ENCODE results near the gene C10orf105. TPM values are rescaled to one million over a fixed set of nuclear protein-coding genes. Genes with fewer than 3 reads are reported as not detected.

C10orf105 gene
- polyA plus RNA-seq, 1 donor (not counting 4 experiments of a cell fraction or from before 2014, with no cell fraction given), result not detected

- H3K4me2 ChIP-seq (ENCODE audit: control insufficient read depth, extremely low read depth, insufficient read depth, low read depth, low read length), result peak overlapping the region; percentile 72
- FAIRE-seq (peak; percentile 70), DNase-seq (ENCODE audit: low read depth, low spot score) (no peak)
- H3K9ac ChIP-seq (ENCODE audit: control insufficient read depth, extremely low read depth, insufficient read depth, low read length), result peak overlapping the region; percentile 30
- no peaks in the 10 kb centered on the region for H3K79me2 ChIP-seq (ENCODE audit: control insufficient read depth, insufficient read depth, low read length)
- H4K20me1 ChIP-seq (ENCODE audit: control insufficient read depth, extremely low read depth, insufficient read depth, low read length), result no peaks in the 10 kb centered on the region
- TF ChIP-seq EZH2 (IDR thresholded peaks at IDR 0.05; ENCODE audit: low read length), result no peak
- TF ChIP-seq CTCF (optimal IDR thresholded peaks at IDR 0.05 in 1 of 3, IDR thresholded peaks at IDR 0.05 in 1 of 3, conservative IDR thresholded peaks at IDR 0.05 in 1 of 3; ENCODE audit: extremely low read depth in 1 of 3, insufficient read depth in 2 of 3, low read length in 3 of 3), result no peak
- peak overlapping the region in 1 of 3 experiments; percentile 15 for H3K4me3 ChIP-seq (ENCODE audit: control insufficient read depth in 2 of 3, extremely low read depth in 1 of 3, insufficient read depth in 2 of 3, low read depth in 1 of 3, low read length in 3 of 3)
- H2AFZ ChIP-seq (ENCODE audit: control insufficient read depth, low read length), result no peak overlapping the region
- peaks cover 35% of the 10 kb centered on the region for H3K4me1 ChIP-seq (ENCODE audit: control insufficient read depth, extremely low read depth, insufficient read depth, low read length)
- dilution Hi-C loops (cut with MboI; ENCODE audit: extremely low pct_ligation_motif_present, low sequenced_read_pairs), result no loop called here
- no peaks in the 10 kb centered on the region for H3K9me1 ChIP-seq (ENCODE audit: control insufficient read depth, extremely low read depth, insufficient read depth, low read length)
- H3K9me3 ChIP-seq (ENCODE audit: control insufficient read depth, low read depth, low read length), result no peaks in the 10 kb centered on the region
- no peaks in the 10 kb centered on the region for H3K36me3 ChIP-seq (ENCODE audit: control insufficient read depth in 2 of 2, extremely low read depth in 1 of 2, insufficient read depth in 2 of 2, low read length in 2 of 2)
- peak overlapping the region; percentile 66 for H3K27ac ChIP-seq (ENCODE audit: control insufficient read depth, insufficient read depth, low read length)
- H3K27me3 ChIP-seq (ENCODE audit: control insufficient read depth, extremely low read depth, insufficient read depth, low read length), result no peaks in the 10 kb centered on the region
These were observed 47.3 kb upstream of the C10orf105 start for GRCh38 chr10:71766717-71767419.

- H3K36me3 ChIP-seq (ENCODE audit: control insufficient read depth in 2 of 2, extremely low read depth in 1 of 2, insufficient read depth in 2 of 2, low read length in 2 of 2), result peaks cover 0 to 5% of the 10 kb centered on the region in 2 experiments
- H2AFZ ChIP-seq (ENCODE audit: control insufficient read depth, low read length), result no peak overlapping the region
- H3K9me3 ChIP-seq (ENCODE audit: control insufficient read depth, low read depth, low read length), result no peaks in the 10 kb centered on the region
- dilution Hi-C loops (cut with MboI; ENCODE audit: extremely low pct_ligation_motif_present, low sequenced_read_pairs), result no loop called here
- TF ChIP-seq CTCF (optimal IDR thresholded peaks at IDR 0.05 in 1 of 3, IDR thresholded peaks at IDR 0.05 in 1 of 3, conservative IDR thresholded peaks at IDR 0.05 in 1 of 3; ENCODE audit: extremely low read depth in 1 of 3, insufficient read depth in 2 of 3, low read length in 3 of 3) (no peak), EZH2 (IDR thresholded peaks at IDR 0.05; ENCODE audit: low read length) (no peak)
- no peaks in the 10 kb centered on the region for H3K79me2 ChIP-seq (ENCODE audit: control insufficient read depth, insufficient read depth, low read length)
- no peaks in the 10 kb centered on the region for H3K27me3 ChIP-seq (ENCODE audit: control insufficient read depth, extremely low read depth, insufficient read depth, low read length)
- H3K9ac ChIP-seq (ENCODE audit: control insufficient read depth, extremely low read depth, insufficient read depth, low read length), result no peak overlapping the region
- DNase-seq (ENCODE audit: low read depth, low spot score), result no peak
- no peak for FAIRE-seq
- peak overlapping the region; percentile 72 for H3K4me2 ChIP-seq (ENCODE audit: control insufficient read depth, extremely low read depth, insufficient read depth, low read depth, low read length)
- H3K4me3 ChIP-seq (ENCODE audit: control insufficient read depth in 2 of 3, extremely low read depth in 1 of 3, insufficient read depth in 2 of 3, low read depth in 1 of 3, low read length in 3 of 3), result no peak overlapping the region
- H4K20me1 ChIP-seq (ENCODE audit: control insufficient read depth, extremely low read depth, insufficient read depth, low read length), result no peaks in the 10 kb centered on the region
- peaks cover 39% of the 10 kb centered on the region for H3K4me1 ChIP-seq (ENCODE audit: control insufficient read depth, extremely low read depth, insufficient read depth, low read length)
- no peaks in the 10 kb centered on the region for H3K9me1 ChIP-seq (ENCODE audit: control insufficient read depth, extremely low read depth, insufficient read depth, low read length)
- peak overlapping the region; percentile 66 for H3K27ac ChIP-seq (ENCODE audit: control insufficient read depth, insufficient read depth, low read length)
These were observed 46.5 kb upstream of the C10orf105 start for GRCh38 chr10:71765906-71766716.

All from keratinocyte (primary cell).